Measurements from ENCODE around the gene ZNF358. TPM values are rescaled to one million over a fixed set of nuclear protein-coding genes. Genes with fewer than 3 reads are reported as not detected.

ZNF358 gene
- total RNA-seq, 1 donor from 2014 or later = 16.9 TPM

DNA sequence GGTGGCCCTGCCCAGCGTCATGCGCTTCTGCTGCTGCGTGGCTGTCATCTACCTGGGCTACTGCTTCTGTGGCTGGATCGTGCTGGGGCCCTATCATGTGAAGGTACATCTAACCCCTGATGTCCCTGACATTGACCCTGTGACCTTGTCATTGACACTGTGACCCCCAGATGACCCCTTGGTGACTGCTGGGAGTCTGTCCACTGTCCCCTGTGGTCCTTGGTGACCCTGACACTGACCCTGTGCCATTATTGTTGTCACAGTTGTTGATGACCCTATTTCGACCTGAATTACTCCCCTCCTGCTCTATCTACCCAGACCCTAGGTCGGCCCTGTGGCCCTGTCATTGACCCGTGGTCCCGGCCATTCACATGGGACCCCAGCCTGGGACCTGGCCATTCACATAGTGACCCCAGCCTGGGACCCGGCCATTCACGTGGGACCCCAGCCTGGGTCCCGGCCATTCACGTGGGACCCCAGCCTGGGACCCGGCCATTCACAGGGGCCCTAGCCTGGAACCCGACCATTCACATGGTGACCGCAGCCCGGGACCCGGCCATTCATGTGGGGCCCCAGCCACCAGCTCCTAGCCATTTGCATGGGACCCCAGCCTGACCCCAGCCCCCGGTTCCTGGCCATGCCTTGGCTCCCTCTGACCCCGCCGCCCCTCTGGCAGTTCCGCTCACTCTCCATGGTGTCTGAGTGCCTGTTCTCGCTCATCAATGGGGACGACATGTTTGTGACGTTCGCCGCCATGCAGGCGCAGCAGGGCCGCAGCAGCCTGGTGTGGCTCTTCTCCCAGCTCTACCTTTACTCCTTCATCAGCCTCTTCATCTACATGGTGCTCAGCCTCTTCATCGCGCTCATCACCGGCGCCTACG lies 13.9 kb downstream of the ZNF358 start:
- H3K27ac Mint-ChIP-seq = no peak overlapping the region
- no peak overlapping the region for H3K4me3 Mint-ChIP-seq
- no peaks in the 10 kb centered on the region for H3K27me3 Mint-ChIP-seq
- ChIA-PET CTCF (no interaction called here), POLR2A (no interaction called here)
- H3K9me3 Mint-ChIP-seq = no peaks in the 10 kb centered on the region
- peaks cover 16% of the 10 kb centered on the region for H3K36me3 Mint-ChIP-seq (ENCODE audit: low read depth)
- ATAC-seq (ENCODE audit: low read depth) (no peak), DNase-seq (no peak)
- TF ChIP-seq, protein P1, sequence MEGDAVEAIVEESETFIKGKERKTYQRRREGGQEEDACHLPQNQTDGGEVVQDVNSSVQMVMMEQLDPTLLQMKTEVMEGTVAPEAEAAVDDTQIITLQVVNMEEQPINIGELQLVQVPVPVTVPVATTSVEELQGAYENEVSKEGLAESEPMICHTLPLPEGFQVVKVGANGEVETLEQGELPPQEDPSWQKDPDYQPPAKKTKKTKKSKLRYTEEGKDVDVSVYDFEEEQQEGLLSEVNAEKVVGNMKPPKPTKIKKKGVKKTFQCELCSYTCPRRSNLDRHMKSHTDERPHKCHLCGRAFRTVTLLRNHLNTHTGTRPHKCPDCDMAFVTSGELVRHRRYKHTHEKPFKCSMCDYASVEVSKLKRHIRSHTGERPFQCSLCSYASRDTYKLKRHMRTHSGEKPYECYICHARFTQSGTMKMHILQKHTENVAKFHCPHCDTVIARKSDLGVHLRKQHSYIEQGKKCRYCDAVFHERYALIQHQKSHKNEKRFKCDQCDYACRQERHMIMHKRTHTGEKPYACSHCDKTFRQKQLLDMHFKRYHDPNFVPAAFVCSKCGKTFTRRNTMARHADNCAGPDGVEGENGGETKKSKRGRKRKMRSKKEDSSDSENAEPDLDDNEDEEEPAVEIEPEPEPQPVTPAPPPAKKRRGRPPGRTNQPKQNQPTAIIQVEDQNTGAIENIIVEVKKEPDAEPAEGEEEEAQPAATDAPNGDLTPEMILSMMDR (IDR thresholded peaks at IDR 0.05) = no peak
- intact Hi-C loops (cut with micrococcal nuclease) = loop anchor here (10.0 kb wide), 2 partner anchors 395 to 1625 kb away; partner anchors contain the start of genes CTXN1, NDUFA11, SNAPC2 and VMAC
- H3K4me1 Mint-ChIP-seq = peaks cover 17% of the 10 kb centered on the region

DNA sequence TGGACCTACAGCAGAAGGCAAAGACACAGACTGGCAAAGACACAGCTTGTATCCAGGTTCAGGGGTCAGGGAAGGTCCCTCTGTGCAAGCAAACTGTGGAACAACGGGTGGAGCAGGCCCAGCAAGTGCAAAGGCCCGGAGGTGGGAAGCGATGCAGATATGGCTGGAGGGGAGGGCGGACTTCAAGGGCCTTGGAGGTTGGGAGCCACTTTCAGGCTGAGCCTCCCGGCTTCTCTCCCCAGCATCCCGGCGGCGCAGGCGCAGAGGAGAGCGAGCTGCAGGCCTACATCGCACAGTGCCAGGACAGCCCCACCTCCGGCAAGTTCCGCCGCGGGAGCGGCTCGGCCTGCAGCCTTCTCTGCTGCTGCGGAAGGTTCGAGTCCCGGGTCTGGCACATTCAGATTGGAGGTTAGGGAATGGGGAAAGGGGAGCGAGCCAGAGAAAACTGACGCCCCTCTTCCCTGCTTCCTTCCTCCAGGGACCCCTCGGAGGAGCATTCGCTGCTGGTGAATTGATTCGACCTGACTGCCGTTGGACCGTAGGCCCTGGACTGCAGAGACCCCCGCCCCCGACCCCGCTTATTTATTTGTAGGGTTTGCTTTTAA lies 17.5 kb downstream of the ZNF358 start:
- TF ChIP-seq, protein P1 (IDR thresholded peaks at IDR 0.05) = no peak
- peak overlapping the region; percentile 94 for H3K4me3 Mint-ChIP-seq
- H3K9me3 Mint-ChIP-seq = no peaks in the 10 kb centered on the region
- H3K36me3 Mint-ChIP-seq (ENCODE audit: low read depth) = peaks cover 22% of the 10 kb centered on the region
- H3K4me1 Mint-ChIP-seq = peaks cover 32% of the 10 kb centered on the region
- intact Hi-C loops (cut with micrococcal nuclease) = loop anchor here (10.0 kb wide), 2 partner anchors 391 to 1629 kb away; partner anchors contain the start of genes CTXN1, NDUFA11, SNAPC2 and VMAC
- ChIA-PET CTCF (no interaction called here), POLR2A (interaction anchor here (2.7 kb wide), 1 partner anchor 11 kb away, joined by 14 read pairs; the partner anchor contains the start of gene MCOLN1)
- ATAC-seq (ENCODE audit: low read depth) (no peak), DNase-seq (no peak)
- H3K27me3 Mint-ChIP-seq = no peaks in the 10 kb centered on the region
- peak overlapping the region; percentile 71 for H3K27ac Mint-ChIP-seq

DNA sequence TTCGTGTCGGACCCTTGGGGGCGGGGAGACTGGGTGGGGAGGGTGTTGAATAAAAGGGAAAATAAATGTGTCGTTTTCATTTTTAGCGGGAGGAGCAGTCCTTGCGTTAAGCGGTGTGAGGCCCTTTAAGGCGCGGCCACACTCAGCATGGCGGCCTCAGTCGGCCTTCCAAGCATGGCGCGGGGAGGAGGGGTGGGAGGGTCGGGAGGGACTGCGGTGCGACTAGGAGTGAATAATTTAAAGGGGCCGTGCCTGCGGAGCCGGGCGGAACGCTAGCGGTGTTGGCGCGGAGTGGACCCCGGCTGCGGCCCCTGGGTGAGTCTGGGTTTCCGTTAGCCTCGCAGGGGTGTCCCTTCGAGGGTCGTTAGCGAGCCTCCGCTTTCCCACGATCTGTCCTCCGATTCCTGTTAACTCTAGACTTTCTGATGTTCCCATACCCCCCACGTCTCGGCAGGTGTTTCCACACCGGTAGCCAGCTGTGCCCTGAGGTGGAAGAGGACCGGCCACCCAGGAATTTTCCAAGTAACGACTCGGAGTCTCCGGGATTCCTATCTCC lies 18.1 kb downstream of the ZNF358 start:
- H3K36me3 Mint-ChIP-seq (ENCODE audit: low read depth) = peaks cover 26% of the 10 kb centered on the region
- ChIA-PET POLR2A (interaction anchor here (0.7 to 3.3 kb wide), 4 partner anchors 12 to 96 kb away, joined by 3 to 37 read pairs (median 6); partner anchors contain the start of genes MCOLN1, PET100 and XAB2), CTCF (no interaction called here)
- intact Hi-C loops (cut with micrococcal nuclease) = loop anchor here (1.0 to 10.0 kb wide), 5 partner anchors 12 to 1629 kb away; partner anchors contain the start of genes CTXN1, MCOLN1, NDUFA11 and SNAPC2
- H3K4me3 Mint-ChIP-seq = peak overlapping the region; percentile 94
- no peaks in the 10 kb centered on the region for H3K9me3 Mint-ChIP-seq
- TF ChIP-seq, protein P1 (IDR thresholded peaks at IDR 0.05) = no peak
- ATAC-seq (ENCODE audit: low read depth) = peak; percentile 51
- no peaks in the 10 kb centered on the region for H3K27me3 Mint-ChIP-seq
- H3K27ac Mint-ChIP-seq = peak overlapping the region; percentile 91
- peaks cover 32% of the 10 kb centered on the region for H3K4me1 Mint-ChIP-seq
- peak; percentile 72 for DNase-seq

DNA sequence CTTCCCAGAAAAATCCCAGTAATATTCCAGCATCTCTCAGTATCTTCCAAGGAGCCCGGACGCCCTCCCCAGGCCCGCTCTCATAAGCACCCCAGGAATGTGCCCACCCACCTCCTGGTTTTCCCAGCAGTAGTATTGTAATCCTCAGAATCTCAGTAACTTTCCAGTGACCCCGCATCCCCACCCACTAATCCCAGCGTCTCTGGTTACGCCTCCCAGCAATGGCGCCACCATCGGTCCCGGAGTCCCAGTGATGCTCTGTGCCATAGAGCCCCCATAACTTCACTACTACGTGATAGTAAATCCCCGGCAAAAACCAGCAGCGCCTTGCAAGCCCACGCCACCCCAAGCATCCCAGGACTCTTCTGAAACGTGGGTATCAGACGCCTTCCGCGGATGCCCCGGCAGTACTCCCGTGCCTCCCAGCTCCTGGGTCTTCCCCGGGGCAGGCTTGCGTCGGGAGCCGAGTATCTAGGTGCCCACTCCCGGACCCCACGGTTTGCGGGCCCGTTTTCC lies 18.7 kb downstream of the ZNF358 start:
- ATAC-seq (ENCODE audit: low read depth) (peak; percentile 6), DNase-seq (no peak)
- Mint-ChIP-seq H3K4me3 (peak overlapping the region; percentile 94), H3K27me3 (no peaks in the 10 kb centered on the region), H3K36me3 (ENCODE audit: low read depth) (peaks cover 27% of the 10 kb centered on the region), H3K9me3 (no peaks in the 10 kb centered on the region), H3K4me1 (peaks cover 32% of the 10 kb centered on the region), H3K27ac (peak overlapping the region; percentile 91)
- ChIA-PET POLR2A (interaction anchor here (0.7 to 3.3 kb wide), 6 partner anchors 13 to 386 kb away, joined by 3 to 37 read pairs (median 3); partner anchors contain the start of genes MCOLN1, PET100 and XAB2), CTCF (no interaction called here)
- intact Hi-C loops (cut with micrococcal nuclease) = loop anchor here (1.0 to 10.0 kb wide), 8 partner anchors 12 to 1630 kb away; partner anchors contain the start of genes CTXN1, MCOLN1, NDUFA11 and PET100
- TF ChIP-seq, protein P1 (IDR thresholded peaks at IDR 0.05) = no peak
